Brain microvascular endothelial cell (primary cell): ENCODE data around the gene HOXB2.

Experiments used
- DNase-seq: peaks from one replicate; pipeline ENCODE4 v3.0.0-alpha.2; 2020
- H3K27ac ChIP-seq: fragments of 250-450 bp; sonication (Bioruptor Pico); 2 replicates; pipeline ENCODE4 v1.5.1; 2020; ENCODE audit warnings: mild to moderate bottlenecking, moderate library complexity
- H3K27me3 ChIP-seq: fragments of 250-450 bp; sonication (Bioruptor Pico); replicated peaks from 2 replicates; pipeline ENCODE4 v1.5.1; 2020; ENCODE audit warnings: mild to moderate bottlenecking
- H3K36me3 ChIP-seq: fragments of 250-450 bp; sonication (Bioruptor Pico); replicated peaks from 2 replicates; pipeline ENCODE4 v1.5.1; 2020; ENCODE audit warnings: mild to moderate bottlenecking
- H3K4me3 ChIP-seq: 2 replicates; pipeline ENCODE4 v1.5.1; 2011; ENCODE audit warnings: low read depth, mild to moderate bottlenecking, control low read depth, low read length, moderate library complexity
- in situ Hi-C: cut with HindIII; loops from 2 replicates; pipeline ENCODE4 v1.10.0; 2017; ENCODE audit warnings: low sequenced_read_pairs, low pct_ligation_motif_present
- TF ChIP-seq, protein P1 (sequence below): IDR thresholded peaks from 2 replicates; pipeline ENCODE4 v1.5.1; 2011; ENCODE audit warnings: low read depth, mild to moderate bottlenecking, moderate library complexity, low read length, control low read depth, inconsistent platforms; ENCODE audit errors: missing control alignments

The HOXB2 gene

DNA sequence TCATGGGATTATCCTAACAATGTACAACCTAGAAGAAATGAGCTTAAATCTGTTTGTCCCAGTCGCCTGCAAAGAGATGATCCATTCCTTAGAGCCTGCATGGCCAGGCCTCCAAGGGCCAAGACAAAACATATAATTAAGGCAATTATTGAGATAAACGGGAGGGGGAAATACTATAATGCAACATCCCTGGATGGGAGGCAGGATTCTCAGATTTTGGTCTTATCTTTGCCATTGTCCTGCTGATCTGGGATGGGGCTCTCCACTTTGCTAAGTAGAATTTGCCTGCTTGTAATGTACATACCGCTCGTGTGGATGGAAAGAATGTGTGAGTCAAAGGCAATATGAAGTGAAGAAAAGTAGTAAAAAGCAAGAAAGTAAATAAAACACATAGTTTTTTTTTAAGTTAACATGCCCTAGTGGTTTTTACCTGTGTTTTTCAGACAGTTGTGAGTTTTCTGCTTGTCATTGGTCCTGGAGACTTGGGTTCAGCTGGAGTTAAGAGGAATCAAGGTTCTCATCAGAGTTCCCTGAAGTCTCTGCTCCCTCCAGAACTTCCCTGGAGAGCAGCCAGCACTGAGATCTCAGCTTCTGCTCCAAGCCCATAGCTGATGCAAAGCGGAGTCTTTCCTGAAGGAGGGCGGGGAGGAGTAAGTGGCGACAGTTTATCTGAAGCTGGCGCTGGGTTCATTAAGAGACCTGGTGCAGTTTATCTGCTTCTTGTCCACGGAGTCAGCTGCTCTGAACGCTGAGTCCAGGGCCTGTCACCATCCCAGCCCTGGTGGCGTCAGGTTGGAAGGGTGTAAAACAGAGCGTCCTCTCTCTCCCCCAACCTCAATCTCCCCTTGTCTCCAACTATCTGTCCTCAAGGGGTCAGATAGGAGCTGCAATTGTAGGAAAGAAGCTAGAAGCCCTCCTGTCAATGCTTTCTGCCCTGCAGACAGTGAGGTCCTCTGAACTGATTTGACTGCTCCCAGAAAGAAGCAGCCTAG, 44.2 kb downstream of the HOXB2 start:
- no peak overlapping the region for H3K27ac ChIP-seq
- H3K36me3 ChIP-seq, result no peaks in the 10 kb centered on the region
- H3K4me3 ChIP-seq, result no peak overlapping the region
- peaks cover 13% of the 10 kb centered on the region for H3K27me3 ChIP-seq
- in situ Hi-C loops, result no loop called here
- DNase-seq, result no peak
- TF ChIP-seq, protein P1, sequence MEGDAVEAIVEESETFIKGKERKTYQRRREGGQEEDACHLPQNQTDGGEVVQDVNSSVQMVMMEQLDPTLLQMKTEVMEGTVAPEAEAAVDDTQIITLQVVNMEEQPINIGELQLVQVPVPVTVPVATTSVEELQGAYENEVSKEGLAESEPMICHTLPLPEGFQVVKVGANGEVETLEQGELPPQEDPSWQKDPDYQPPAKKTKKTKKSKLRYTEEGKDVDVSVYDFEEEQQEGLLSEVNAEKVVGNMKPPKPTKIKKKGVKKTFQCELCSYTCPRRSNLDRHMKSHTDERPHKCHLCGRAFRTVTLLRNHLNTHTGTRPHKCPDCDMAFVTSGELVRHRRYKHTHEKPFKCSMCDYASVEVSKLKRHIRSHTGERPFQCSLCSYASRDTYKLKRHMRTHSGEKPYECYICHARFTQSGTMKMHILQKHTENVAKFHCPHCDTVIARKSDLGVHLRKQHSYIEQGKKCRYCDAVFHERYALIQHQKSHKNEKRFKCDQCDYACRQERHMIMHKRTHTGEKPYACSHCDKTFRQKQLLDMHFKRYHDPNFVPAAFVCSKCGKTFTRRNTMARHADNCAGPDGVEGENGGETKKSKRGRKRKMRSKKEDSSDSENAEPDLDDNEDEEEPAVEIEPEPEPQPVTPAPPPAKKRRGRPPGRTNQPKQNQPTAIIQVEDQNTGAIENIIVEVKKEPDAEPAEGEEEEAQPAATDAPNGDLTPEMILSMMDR, result peak; percentile 12

DNA sequence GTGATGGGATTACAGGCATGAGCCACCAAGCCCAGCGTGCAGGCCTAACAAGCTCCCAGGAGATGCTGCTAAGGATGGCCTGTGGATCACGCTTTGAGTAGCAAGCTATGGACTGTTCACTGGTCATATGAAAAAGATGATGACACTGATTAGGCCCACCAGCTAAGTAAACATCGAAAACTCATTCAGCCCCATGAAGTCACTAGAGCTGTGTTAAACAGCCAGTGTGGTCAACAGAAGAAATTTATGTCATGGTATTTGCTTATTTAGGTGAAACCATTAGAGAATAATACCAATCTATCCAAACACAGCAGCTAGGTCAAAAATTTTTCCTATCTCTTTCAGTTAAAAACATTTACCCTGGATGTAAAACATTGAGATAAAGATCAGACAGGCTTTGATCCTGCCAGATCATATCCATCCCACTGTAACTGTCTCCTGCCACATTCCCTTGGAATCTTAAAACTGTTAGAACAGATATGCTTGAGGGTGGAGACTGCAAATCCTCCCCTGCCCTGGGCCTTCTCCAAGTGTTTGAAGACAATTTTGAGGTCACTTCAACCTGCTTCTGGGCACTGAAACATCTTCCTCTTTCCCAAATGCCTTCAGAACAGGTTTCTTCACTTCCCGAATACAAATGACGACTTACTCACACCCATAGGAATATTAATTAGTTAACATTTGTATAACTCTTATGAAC, 45.0 kb downstream of the HOXB2 start:
- no peak overlapping the region for H3K27ac ChIP-seq
- no peak for DNase-seq
- H3K36me3 ChIP-seq, result no peaks in the 10 kb centered on the region
- in situ Hi-C loops, result no loop called here
- H3K4me3 ChIP-seq, result no peak overlapping the region
- TF ChIP-seq, protein P1, result no peak
- peaks cover 13% of the 10 kb centered on the region for H3K27me3 ChIP-seq

DNA sequence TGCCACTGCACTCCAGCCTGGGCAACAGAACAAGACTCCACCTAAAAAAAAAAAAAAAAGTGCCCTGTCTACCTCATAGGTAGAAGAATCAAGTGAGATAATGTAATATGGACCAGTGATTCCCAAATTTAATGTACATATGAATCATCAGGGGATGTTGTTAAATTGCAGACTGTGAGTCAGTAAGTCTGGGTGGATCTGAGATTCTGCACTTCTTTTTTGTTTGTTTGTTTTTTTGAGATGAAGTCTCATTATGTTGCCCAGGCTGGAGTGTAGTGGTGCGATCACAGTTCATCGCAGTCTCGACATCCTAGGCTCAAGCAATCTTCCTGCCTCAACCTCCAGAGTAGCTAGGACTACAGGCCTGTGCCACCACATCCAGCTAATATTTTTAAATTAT, 45.7 kb downstream of the HOXB2 start:
- no peaks in the 10 kb centered on the region for H3K36me3 ChIP-seq
- H3K27me3 ChIP-seq, result peaks cover 13% of the 10 kb centered on the region
- TF ChIP-seq, protein P1, result no peak
- in situ Hi-C loops, result no loop called here
- DNase-seq, result no peak
- H3K27ac ChIP-seq, result no peak overlapping the region
- H3K4me3 ChIP-seq, result no peak overlapping the region

DNA sequence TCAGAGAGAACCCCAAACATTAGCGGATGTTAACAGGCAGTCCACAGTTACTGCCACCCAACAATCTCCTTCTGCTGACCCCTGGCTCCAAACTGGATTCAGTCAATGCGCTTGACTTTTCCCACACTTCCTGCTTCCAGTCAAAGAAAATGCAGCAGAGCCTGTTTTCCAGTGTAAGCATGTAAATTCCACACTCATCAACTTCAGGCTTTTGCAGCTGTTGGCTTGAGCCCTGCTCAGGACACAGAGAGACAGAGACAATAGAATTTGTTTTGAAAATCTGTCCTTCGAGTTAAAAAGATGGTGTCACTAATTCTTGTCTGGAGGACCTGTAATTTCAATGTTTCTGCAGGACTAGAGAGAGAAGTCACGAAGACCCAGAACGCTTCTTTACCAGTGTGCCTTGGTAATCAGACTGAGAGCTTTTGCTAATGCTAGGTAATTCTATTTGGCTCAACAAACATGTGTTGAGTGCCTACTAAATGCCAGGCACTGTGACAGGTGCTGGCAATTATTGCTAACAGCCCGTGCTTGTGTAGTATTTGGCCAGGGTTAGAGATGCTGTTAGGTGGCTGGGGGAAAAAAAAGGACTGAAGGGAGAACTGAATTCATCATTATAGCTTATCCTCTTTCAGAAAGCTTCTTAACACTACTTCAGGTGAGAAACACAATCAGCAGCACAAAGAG, 46.6 kb downstream of the HOXB2 start:
- Histone ChIP-seq H3K27me3 (peaks cover 11% of the 10 kb centered on the region), H3K27ac (no peak overlapping the region), H3K36me3 (no peaks in the 10 kb centered on the region), H3K4me3 (no peak overlapping the region)
- no peak for DNase-seq
- in situ Hi-C loops, result no loop called here
- TF ChIP-seq, protein P1, result no peak

DNA sequence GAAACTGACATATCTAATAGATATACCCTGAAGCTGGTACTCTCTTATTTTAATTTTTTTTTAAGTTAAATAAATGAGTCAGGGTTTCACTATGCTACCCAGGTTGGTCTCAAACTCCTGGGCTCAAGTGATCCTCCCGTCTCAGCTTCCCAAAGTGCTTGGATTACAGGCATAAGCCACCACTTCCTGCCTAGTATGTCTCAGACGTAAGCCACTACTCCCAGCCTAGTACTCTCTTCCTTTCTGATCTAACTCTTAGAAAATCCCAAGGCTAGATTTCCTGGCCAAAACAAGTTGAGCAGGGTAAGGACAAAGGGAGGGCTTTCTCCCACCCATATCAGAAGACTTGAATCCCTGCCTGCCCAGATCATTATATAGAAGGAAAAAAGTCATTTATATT, 47.8 kb downstream of the HOXB2 start:
- Histone ChIP-seq H3K27me3 (peaks cover 10% of the 10 kb centered on the region), H3K27ac (no peak overlapping the region), H3K36me3 (no peaks in the 10 kb centered on the region), H3K4me3 (no peak overlapping the region)
- TF ChIP-seq, protein P1, result no peak
- DNase-seq, result no peak
- in situ Hi-C loops, result no loop called here
